Activated CD8-positive, alpha-beta memory T cell treated with anti-CD3 and anti-CD28 coated beads for 1 hour (primary cell): Measurements from ENCODE around the gene SP110.
"Not testable (repeated sequence)": the region's sequence is repeated elsewhere in the genome, so short reads cannot be mapped to it uniquely, and the experiment has no call there.

Experiments used
- DNase-seq, 2 donors: peaks; one replicate each; pipeline ENCODE4 v3.0.0-alpha.2; 2020; ENCODE audit warnings: low read depth in 1 of 2; ENCODE audit errors: extremely low read depth in 1 of 2

SP110 gene

GRCh38 chr2:230129343-230129742 lies 90.4 kb downstream of the SP110 start:
- no peak for DNase-seq

- no peak for DNase-seq
These were observed 91.0 kb downstream of the SP110 start for GRCh38 chr2:230128623-230129342.

- DNase-seq, result no peak
These were observed 92.6 kb downstream of the SP110 start for GRCh38 chr2:230127195-230127594.

GRCh38 chr2:230124757-230125431 lies 94.9 kb downstream of the SP110 start:
- no peak for DNase-seq

- DNase-seq, result no peak
These were observed 95.5 kb downstream of the SP110 start for GRCh38 chr2:230124235-230124634.

DNA sequence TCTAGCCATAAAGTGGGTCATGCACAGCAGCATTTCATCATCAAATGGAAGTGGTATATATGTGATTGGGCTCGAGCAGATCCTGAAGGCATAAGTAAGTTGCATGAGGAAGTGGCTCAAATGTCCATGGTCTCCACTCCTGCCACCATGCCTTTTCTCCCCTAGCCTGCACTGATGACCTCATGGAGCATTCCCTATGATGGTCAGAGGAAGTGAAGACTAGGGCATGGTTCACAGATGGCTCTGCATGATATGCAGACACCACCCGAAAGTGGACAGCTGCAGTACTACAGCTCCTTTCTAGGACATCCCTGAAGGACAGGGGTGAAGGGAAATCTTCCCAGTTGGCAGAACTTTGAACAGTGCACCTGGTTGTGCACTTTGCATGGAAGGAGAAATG lies 99.4 kb downstream of the SP110 start:
- DNase-seq, result not testable (repeated sequence)

DNA sequence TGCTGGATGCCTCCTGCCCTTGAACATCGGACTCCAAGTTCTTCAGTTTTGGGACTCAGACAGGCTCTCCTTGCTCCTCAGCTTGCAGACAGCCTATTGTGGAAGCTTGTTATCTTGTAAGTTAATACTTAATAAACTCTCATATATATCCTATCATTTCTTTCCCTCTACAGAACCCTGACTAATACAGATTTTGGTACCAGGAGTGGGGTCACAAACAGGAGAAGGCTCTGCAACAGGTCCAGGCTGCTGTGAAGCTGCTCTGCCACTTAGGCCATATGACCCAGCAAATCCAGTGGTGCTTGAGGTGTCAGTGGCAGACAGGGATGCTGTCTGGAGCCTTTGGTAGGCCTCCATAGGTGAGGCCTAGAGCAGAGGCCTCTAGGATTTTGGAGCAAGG lies 100.0 kb downstream of the SP110 start:
- not testable (repeated sequence) for DNase-seq
